Measurements from ENCODE around the gene SHROOM1. TPM values are rescaled to one million over a fixed set of nuclear protein-coding genes. Genes with fewer than 3 reads are reported as not detected.

SHROOM1 gene
- total RNA-seq, 1 donor from 2014 or later = 1.5 TPM

GRCh38 chr5:132813599-132814502 is 16.6 kb downstream of the SHROOM1 start:
- Mint-ChIP-seq H3K9me3 (no peaks in the 10 kb centered on the region), H3K27ac (no peak overlapping the region), H3K4me1 (peaks cover 10% of the 10 kb centered on the region), H3K27me3 (peaks cover 32% of the 10 kb centered on the region), H3K4me3 (no peak overlapping the region), H3K36me3 (ENCODE audit: low read depth) (no peaks in the 10 kb centered on the region)
- ATAC-seq (ENCODE audit: low read depth) = peak; percentile 63
- intact Hi-C loops (cut with micrococcal nuclease) = loop anchor here (2.0 to 5.0 kb wide), 2 partner anchors 17 to 37 kb away; partner anchors contain the start of genes SEPTIN8 and SHROOM1
- ChIA-PET CTCF (no interaction called here), POLR2A (interaction anchor here (0.6 kb wide), 1 partner anchor 283 kb away, joined by 3 read pairs; no protein-coding TSS in a partner anchor)
- peak; percentile 47 for DNase-seq
- TF ChIP-seq, protein P1, sequence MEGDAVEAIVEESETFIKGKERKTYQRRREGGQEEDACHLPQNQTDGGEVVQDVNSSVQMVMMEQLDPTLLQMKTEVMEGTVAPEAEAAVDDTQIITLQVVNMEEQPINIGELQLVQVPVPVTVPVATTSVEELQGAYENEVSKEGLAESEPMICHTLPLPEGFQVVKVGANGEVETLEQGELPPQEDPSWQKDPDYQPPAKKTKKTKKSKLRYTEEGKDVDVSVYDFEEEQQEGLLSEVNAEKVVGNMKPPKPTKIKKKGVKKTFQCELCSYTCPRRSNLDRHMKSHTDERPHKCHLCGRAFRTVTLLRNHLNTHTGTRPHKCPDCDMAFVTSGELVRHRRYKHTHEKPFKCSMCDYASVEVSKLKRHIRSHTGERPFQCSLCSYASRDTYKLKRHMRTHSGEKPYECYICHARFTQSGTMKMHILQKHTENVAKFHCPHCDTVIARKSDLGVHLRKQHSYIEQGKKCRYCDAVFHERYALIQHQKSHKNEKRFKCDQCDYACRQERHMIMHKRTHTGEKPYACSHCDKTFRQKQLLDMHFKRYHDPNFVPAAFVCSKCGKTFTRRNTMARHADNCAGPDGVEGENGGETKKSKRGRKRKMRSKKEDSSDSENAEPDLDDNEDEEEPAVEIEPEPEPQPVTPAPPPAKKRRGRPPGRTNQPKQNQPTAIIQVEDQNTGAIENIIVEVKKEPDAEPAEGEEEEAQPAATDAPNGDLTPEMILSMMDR (IDR thresholded peaks at IDR 0.05) = no peak

- peak within 1 kb of the TSS; percentile 74 for H3K4me3 Mint-ChIP-seq
- H3K27me3 Mint-ChIP-seq = peaks cover 35% of the 10 kb centered on the region
- intact Hi-C loops (cut with micrococcal nuclease) = loop anchor here (2.0 to 5.0 kb wide), 2 partner anchors 18 to 36 kb away; partner anchors contain the start of genes SEPTIN8 and SHROOM1
- DNase-seq (no peak), ATAC-seq (ENCODE audit: low read depth) (peak; percentile 30)
- H3K36me3 Mint-ChIP-seq (ENCODE audit: low read depth) = no peaks in the 10 kb centered on the region
- TF ChIP-seq, protein P1 (IDR thresholded peaks at IDR 0.05) = no peak
- no peaks in the 10 kb centered on the region for H3K9me3 Mint-ChIP-seq
- ChIA-PET POLR2A (no interaction called here), CTCF (no interaction called here)
- peaks cover 10% of the 10 kb centered on the region for H3K4me1 Mint-ChIP-seq
- no peak within 1 kb of the TSS for H3K27ac Mint-ChIP-seq
These were observed 17.5 kb downstream of the SHROOM1 start, which contains the start of gene SOWAHA for GRCh38 chr5:132812781-132813598. SOWAHA (plus strand) TSS chr5:132813302; CDS start chr5:132813622, 320 bp downstream.

GRCh38 chr5:132812123-132812765 is 18.2 kb downstream of the SHROOM1 start:
- ATAC-seq (ENCODE audit: low read depth) (no peak), DNase-seq (no peak)
- Mint-ChIP-seq H3K27ac (no peak overlapping the region), H3K9me3 (no peaks in the 10 kb centered on the region), H3K4me3 (peak overlapping the region; percentile 74), H3K4me1 (peaks cover 10% of the 10 kb centered on the region), H3K27me3 (peaks cover 39% of the 10 kb centered on the region), H3K36me3 (ENCODE audit: low read depth) (no peaks in the 10 kb centered on the region)
- intact Hi-C loops (cut with micrococcal nuclease) = loop anchor here (2.0 to 5.0 kb wide), 2 partner anchors 19 to 35 kb away; partner anchors contain the start of genes SEPTIN8 and SHROOM1
- TF ChIP-seq, protein P1 (IDR thresholded peaks at IDR 0.05) = no peak
- CTCF ChIA-PET = interaction anchor here (1.6 kb wide), 1 partner anchor 8 kb away, joined by 6 read pairs; no protein-coding TSS in a partner anchor
- POLR2A ChIA-PET = no interaction called here

DNA sequence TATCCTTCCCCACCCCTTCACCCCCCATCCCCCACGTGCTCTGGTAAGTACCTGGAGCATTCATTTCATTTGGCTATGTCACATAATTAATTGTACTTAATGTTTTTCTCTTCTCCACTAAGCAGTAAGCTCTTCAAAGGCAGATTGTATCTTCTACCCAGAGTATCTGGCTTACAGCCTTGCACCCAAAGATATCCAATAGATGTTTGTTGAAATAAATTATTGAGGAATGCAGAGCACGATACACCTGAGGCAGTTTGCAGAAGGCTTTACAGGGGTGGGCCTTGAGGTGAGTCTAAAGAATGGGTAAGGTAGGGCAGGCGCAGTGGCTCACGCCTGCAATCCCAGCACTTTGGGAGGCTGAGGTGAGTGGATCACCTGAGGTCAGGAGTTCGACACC is 19.8 kb downstream of the SHROOM1 start:
- Mint-ChIP-seq H3K27ac (no peak overlapping the region), H3K4me3 (no peak overlapping the region), H3K4me1 (peaks cover 10% of the 10 kb centered on the region), H3K27me3 (peaks cover 43% of the 10 kb centered on the region), H3K9me3 (no peaks in the 10 kb centered on the region), H3K36me3 (ENCODE audit: low read depth) (no peaks in the 10 kb centered on the region)
- POLR2A ChIA-PET = no interaction called here
- intact Hi-C loops (cut with micrococcal nuclease) = loop anchor here (5.0 kb wide), 1 partner anchor 33 kb away; the partner anchor contains the start of gene SEPTIN8
- TF ChIP-seq, protein P1 (IDR thresholded peaks at IDR 0.05) = no peak
- no peak for ATAC-seq (ENCODE audit: low read depth)
- CTCF ChIA-PET = interaction anchor here (1.6 kb wide), 1 partner anchor 10 kb away, joined by 6 read pairs; no protein-coding TSS in a partner anchor
- no peak for DNase-seq

Measured in activated B cell treated with CpG ODN at 0.5 μM for 24 hours (primary cell).